Measurements from ENCODE around the gene HS6ST3.
"Not testable (repeated sequence)": the region's sequence is repeated elsewhere in the genome, so short reads cannot be mapped to it uniquely, and the experiment has no call there.

The HS6ST3 gene

DNA sequence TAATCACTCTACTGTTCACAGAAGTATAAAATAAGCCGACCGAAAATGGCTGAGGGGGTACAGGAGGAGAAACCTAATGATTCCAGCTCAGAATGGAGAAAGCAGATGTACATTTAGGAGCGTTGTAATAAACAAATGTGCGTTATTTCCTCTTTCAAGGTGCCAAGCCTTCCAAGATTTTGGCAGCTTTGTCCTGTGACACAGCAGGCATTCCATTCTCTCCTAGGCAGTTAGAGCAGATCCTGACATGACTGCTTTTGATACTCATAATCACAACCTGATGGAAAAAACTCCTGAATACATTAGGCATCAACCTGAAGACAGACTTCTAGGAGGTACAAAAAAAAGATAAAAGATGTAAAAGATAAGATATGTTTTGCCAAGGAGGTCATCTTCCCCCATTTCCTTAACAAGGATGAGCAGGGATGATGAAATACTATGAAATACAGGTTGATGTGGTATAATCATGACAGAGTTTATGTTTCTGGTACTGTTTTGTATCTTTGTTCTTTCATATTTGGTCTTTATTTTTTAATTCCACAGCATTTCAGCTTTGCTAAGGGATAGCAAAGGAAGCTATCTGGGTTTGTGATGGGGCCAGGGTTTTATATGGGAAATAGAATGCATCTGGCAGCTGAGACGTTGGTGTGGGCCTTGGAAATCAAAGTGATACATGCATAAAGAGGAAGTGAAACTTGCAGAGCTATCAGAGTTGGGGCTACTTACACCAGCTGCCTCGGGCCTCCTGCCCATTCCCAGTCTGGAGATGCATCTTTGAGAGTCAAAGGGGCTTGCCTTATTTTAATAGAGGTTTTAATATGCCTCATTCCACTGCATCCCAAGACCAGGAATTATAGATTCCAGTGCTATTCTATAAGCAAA is 681.8 kb downstream of the HS6ST3 start:
- Histone ChIP-seq H3K27ac (ENCODE audit: low read length) (no peak overlapping the region), H4K20me1 (ENCODE audit: insufficient read depth, low read length) (no peaks in the 10 kb centered on the region), H3K4me1 (ENCODE audit: low read length) (peaks cover 8% of the 10 kb centered on the region), H3K9me3 (ENCODE audit: insufficient read depth, low read length) (no peaks in the 10 kb centered on the region), H3K4me2 (ENCODE audit: low read length) (no peak overlapping the region), H3K9ac (ENCODE audit: low read length) (no peak overlapping the region), H3K4me3 (ENCODE audit: low read length) (no peak overlapping the region), H3K27me3 (ENCODE audit: low read depth, low read length) (no peaks in the 10 kb centered on the region), H3K79me2 (ENCODE audit: low read length) (no peaks in the 10 kb centered on the region), H2AFZ (ENCODE audit: low read depth, low read length) (no peak overlapping the region), H3K36me3 (replicated peaks; ENCODE audit: low read depth, low read length) (no peaks in the 10 kb centered on the region)
- TF ChIP-seq, protein P1, sequence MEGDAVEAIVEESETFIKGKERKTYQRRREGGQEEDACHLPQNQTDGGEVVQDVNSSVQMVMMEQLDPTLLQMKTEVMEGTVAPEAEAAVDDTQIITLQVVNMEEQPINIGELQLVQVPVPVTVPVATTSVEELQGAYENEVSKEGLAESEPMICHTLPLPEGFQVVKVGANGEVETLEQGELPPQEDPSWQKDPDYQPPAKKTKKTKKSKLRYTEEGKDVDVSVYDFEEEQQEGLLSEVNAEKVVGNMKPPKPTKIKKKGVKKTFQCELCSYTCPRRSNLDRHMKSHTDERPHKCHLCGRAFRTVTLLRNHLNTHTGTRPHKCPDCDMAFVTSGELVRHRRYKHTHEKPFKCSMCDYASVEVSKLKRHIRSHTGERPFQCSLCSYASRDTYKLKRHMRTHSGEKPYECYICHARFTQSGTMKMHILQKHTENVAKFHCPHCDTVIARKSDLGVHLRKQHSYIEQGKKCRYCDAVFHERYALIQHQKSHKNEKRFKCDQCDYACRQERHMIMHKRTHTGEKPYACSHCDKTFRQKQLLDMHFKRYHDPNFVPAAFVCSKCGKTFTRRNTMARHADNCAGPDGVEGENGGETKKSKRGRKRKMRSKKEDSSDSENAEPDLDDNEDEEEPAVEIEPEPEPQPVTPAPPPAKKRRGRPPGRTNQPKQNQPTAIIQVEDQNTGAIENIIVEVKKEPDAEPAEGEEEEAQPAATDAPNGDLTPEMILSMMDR (IDR thresholded peaks at IDR 0.05; ENCODE audit: low read depth, low read length): no peak
- TF ChIP-seq EZH2phosphoT487 (IDR thresholded peaks at IDR 0.05; ENCODE audit: low read depth): no peak

DNA sequence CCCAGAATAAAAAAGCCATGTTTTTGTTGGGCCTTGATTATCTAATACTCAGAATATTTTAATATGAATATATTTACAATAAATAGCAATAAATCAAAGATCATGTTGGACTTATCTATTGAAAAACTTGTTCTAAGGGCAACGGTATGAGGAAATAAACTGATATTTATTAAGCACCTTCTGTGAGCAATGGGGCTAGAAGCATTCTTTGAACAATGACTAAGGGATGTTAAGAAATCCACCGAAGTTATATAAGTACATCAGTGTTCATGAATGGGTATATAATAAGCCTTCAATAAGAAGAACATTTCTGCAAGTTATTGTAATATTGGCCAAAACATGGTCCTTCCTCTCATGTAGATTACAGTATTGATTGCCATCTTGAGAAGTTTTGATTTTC is 682.5 kb downstream of the HS6ST3 start:
- no peaks in the 10 kb centered on the region for H3K36me3 ChIP-seq (replicated peaks; ENCODE audit: low read depth, low read length)
- H3K27me3 ChIP-seq (ENCODE audit: low read depth, low read length): no peaks in the 10 kb centered on the region
- H3K79me2 ChIP-seq (ENCODE audit: low read length): no peaks in the 10 kb centered on the region
- H3K9me3 ChIP-seq (ENCODE audit: insufficient read depth, low read length): no peaks in the 10 kb centered on the region
- H3K4me2 ChIP-seq (ENCODE audit: low read length): no peak overlapping the region
- H2AFZ ChIP-seq (ENCODE audit: low read depth, low read length): no peak overlapping the region
- TF ChIP-seq, protein P1 (IDR thresholded peaks at IDR 0.05; ENCODE audit: low read depth, low read length): no peak
- TF ChIP-seq EZH2phosphoT487 (IDR thresholded peaks at IDR 0.05; ENCODE audit: low read depth): no peak
- no peak overlapping the region for H3K9ac ChIP-seq (ENCODE audit: low read length)
- no peak overlapping the region for H3K4me3 ChIP-seq (ENCODE audit: low read length)
- peaks cover 8% of the 10 kb centered on the region for H3K4me1 ChIP-seq (ENCODE audit: low read length)
- H3K27ac ChIP-seq (ENCODE audit: low read length): no peak overlapping the region
- H4K20me1 ChIP-seq (ENCODE audit: insufficient read depth, low read length): no peaks in the 10 kb centered on the region

DNA sequence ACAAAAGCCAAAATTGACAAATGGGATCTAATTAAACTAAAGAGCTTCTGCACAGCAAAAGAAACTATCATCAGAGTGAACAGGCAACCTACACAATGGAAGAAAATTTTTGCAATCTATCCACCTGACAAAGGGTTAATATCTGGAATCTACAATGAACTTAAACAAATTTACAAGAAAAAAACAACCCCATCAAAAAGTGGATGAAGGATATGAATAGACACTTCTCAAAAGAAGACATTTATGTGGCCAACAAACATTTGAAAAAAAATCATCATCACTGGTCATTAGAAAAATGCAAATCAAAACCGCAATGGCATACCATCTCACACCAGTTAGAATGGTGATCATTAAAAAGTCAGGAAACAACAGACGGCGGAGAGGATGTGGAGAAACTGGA is 688.4 kb downstream of the HS6ST3 start:
- not testable (repeated sequence) for H3K4me3 ChIP-seq (ENCODE audit: low read length); H3K9ac ChIP-seq (ENCODE audit: low read length); H3K79me2 ChIP-seq (ENCODE audit: low read length); H3K27ac ChIP-seq (ENCODE audit: low read length); H4K20me1 ChIP-seq (ENCODE audit: insufficient read depth, low read length); H2AFZ ChIP-seq (ENCODE audit: low read depth, low read length); H3K36me3 ChIP-seq (replicated peaks; ENCODE audit: low read depth, low read length); H3K4me2 ChIP-seq (ENCODE audit: low read length); H3K27me3 ChIP-seq (ENCODE audit: low read depth, low read length); H3K4me1 ChIP-seq (ENCODE audit: low read length); H3K9me3 ChIP-seq (ENCODE audit: insufficient read depth, low read length)

- no peak overlapping the region for H3K27ac ChIP-seq (ENCODE audit: low read length)
- no peaks in the 10 kb centered on the region for H3K36me3 ChIP-seq (replicated peaks; ENCODE audit: low read depth, low read length)
- H3K79me2 ChIP-seq (ENCODE audit: low read length): no peaks in the 10 kb centered on the region
- no peaks in the 10 kb centered on the region for H3K27me3 ChIP-seq (ENCODE audit: low read depth, low read length)
- H3K9ac ChIP-seq (ENCODE audit: low read length): no peak overlapping the region
- H4K20me1 ChIP-seq (ENCODE audit: insufficient read depth, low read length): no peaks in the 10 kb centered on the region
- H3K4me3 ChIP-seq (ENCODE audit: low read length): no peak overlapping the region
- no peak overlapping the region for H2AFZ ChIP-seq (ENCODE audit: low read depth, low read length)
- TF ChIP-seq, protein P1 (IDR thresholded peaks at IDR 0.05; ENCODE audit: low read depth, low read length): no peak
- no peak for TF ChIP-seq EZH2phosphoT487 (IDR thresholded peaks at IDR 0.05; ENCODE audit: low read depth)
- H3K4me2 ChIP-seq (ENCODE audit: low read length): no peak overlapping the region
- H3K9me3 ChIP-seq (ENCODE audit: insufficient read depth, low read length): no peaks in the 10 kb centered on the region
- no peaks in the 10 kb centered on the region for H3K4me1 ChIP-seq (ENCODE audit: low read length)
Measured at GRCh38 chr13:96779691-96780090, 689.8 kb downstream of the HS6ST3 start.

Data from OCI-LY3 (cell line).